ENCODE data around the gene INPP5A. TPM values are rescaled to one million over a fixed set of nuclear protein-coding genes. Genes with fewer than 3 reads are reported as not detected.
A peak's percentile ranks its signal among the peaks of the same experiment; 100 is the strongest.

INPP5A gene
- total RNA-seq, 1 experiment from 2014 or later: 16.0 TPM

DNA sequence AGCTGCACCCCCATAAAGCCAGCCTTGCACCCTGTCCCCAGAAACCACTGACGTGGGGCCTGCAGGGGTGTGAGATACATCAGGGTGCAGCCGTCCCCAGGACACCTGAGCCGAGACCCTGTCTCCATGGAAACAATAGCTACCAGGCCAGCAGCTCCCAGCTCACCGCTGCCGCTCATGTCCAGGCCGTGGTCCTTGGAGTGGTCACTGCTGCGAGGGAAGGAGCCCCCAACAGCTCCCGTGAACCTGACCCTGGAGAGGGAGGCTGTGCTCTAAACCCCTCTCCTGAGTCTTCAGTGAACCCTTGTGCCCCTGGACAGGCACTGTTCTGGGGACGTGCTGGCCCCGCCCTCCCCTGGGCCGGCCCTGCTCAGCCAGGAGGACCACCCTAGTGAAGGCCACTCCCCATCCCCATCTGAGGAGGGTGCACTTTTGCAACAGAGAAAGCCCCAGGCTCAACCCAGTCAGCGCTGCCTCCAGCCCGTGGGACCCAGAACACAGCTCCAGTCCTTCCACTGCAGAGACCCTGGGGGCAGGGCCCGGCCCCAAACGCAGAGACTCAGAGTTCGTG, 19.6 kb upstream of the INPP5A start:
- DNase-seq (ENCODE audit: low read depth): no peak

DNA sequence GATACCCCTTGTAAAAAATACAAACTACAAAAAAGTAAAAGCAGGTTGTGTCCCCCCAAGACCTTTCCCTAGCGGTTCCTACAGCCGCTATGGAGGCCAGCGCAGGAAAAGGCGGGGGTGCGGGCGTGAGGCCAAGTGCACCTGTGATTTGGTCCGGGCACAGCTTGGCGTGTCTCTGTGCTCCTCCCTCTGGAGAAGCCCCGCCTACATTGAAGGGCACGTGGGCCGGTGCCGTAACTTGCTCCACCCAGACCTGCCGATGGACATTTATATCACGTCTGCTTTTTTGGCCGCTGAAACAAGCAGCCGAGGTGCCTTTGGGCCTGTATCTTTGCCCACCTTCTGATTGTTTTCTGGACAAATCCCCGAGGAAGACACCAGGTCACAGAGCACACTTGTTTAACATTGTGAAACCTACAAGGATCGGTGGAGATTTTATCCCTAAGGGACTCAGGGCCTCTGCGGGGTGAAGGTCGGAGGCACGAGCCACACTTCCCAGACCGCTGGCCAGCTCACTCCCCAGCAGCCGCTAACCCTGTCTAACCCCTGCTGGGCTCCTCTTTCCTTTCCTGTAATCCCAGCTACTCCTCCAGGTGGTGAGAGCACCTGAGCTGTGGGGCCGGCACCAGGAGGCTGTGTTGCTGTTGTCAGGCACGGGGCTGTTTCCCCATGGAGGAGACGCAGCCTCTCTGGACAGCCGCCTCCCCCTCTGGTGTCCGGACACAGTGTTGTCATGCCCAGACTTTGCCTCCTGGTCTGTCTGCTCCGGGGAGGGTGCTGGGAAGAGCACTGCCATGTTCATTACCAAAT, 18.8 kb upstream of the INPP5A start:
- DNase-seq (ENCODE audit: low read depth): no peak

DNA sequence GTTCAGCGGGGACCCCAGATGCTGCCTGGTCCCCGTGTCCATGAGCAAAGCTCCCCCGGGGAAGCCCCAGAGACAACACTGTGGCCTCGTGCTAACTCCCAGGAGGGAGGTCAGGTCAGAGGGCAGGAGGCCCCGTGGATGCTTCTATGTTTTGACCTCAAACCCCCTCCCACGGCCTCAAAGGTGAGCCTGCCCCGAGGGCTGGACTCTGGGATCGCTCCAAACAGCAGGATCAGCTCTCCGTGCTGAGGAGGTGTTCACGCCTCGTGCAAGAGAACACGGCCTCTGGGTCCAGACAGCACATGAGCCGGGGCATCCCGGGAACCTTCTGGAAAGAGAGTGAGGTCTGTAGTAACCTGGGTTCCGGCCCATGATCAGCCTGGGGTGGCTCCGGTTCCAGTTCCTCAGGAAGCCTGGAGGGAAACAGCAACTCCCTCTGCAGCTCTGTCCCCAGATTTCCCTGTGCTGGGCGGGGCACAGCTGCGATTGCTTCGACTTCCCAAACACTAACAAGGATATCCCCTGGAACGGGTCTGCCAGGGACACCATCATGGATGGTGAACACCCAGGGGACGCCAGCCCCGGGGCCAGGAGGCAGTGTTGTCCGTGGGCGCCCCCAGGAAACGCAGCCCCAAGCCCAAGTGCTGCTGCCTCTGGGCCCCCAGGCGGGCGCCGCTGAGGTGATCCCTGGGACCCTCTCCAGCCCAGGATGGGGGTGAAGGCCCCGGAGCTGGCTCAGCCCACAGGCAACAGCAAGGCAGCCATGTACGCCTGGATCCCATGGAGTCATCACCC, 18.0 kb upstream of the INPP5A start:
- DNase-seq (ENCODE audit: low read depth): no peak

DNA sequence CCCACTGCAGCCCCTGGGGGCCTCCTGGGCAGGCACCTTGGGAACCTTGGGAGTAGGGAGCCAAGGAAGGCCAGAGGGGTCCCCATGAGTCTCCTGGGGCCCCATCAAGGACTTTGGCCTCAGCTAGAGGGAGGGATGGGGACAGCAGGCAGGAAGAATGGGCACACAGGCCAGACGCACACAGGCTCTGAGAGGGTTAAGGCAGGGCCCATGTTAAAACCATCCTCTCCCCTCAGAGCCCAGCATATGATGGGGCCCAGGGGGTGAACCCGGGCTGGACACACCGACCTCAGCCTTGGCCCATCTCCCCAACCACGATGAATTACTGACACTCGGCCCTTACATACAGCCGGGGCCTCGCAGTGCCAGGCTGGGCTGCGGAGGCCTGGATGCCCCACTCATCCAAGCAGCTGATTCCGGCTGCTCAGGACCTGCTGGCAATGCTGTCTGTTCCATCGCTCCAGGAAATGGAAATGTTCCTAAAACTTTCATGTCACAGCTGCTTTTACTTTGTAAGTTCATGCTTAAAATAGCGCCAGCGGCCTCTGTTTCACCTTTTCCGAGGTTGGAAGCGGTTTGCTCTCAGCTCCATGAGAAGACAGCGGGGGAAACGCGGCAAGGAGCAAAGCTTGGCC, 17.3 kb upstream of the INPP5A start:
- no peak for DNase-seq (ENCODE audit: low read depth)

DNA sequence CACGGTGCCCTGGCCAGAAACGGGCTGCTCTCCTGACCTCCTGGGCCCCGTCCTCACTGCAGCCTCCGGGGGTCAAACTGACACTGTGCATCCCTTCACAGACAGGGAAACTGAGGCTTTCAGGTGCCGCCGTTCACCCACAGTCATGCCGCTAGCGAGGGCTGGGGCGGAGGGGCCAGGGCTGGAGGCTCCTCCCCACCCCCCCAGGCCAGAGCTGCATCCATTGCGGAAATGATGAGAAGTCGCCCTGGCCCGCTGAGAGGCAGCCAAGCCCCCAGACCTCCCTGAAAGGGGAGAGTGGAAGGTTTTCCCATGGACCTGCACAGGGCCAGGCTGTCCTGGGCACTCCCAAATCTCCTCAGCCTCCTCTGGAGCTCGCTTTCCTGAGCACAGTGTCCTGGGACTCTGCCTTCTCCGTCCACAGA, 16.5 kb upstream of the INPP5A start:
- no peak for DNase-seq (ENCODE audit: low read depth)

DNA sequence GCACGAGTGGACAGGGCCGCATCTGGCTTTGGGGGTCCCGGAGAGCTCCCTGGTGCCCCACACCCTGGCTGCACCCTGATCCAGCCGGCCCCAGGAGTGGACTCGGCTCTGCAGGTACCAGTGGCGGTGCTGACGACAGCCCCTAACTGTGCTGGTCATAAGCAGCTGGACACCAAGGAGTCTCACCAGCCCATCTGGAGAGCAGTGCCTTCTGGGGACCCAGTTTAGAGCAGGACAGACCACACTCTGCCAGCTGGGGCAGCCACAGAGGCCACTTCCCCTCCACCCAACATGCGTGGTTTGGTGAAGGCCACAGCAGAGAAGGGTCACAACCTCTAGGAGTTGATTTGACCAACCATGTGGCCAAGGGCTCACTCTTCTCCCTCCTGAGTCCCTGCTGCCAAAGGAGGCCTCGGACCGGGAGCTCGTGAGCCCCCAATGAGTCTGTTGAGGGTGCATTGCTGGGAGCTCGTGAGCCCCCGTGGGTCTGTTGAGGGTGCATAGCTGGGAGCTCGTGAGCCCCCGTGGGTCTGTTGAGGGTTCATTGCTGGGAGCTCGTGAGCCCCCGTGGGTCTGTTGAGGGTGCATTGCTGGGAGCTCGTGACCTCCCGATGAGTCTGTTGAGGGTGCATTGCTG, 16.0 kb upstream of the INPP5A start:
- no peak for DNase-seq (ENCODE audit: low read depth)

DNA sequence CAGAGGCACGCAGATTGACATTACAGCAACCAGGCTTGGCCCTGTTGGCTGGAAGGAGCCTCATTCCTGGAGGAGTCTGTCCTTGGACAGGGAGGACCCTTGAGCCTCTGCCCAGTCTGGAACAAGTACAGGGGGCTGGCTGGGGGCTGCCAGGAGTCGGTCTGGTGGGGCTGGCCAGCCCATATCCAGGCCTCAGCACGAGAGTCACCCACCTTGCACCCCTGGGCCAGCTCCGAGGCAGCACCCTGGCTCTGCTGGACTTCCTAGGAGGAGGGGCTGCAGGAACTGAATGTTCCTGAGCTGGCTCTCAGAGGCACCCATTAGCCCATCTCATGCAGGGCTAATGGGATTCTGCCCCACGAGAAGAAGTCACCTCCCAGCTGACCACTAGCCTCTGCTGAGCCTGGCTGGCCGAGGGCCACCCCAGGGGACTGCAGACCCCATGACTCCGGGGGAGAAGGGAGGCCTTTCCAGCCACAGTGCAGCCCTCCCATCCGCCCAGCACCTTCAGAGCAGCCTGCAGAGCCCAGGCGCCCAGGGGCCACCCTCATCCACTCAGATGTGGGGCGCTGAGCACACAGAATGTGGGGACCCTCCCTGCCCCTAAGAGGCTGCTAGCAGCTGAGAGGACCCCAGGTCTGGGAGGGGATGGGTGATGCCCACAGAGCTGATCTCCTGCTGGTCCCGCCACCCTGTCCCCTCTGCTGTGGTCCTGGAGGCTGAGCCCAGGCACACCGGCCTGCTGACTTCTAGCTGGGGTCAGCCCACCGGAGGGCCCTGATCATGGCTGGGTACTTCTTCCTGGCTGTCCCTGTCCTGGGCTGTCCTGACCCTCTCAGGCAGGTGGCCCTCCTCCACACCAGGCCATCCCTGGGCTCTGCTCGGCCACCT, 14.8 kb upstream of the INPP5A start:
- DNase-seq (ENCODE audit: low read depth): no peak

DNA sequence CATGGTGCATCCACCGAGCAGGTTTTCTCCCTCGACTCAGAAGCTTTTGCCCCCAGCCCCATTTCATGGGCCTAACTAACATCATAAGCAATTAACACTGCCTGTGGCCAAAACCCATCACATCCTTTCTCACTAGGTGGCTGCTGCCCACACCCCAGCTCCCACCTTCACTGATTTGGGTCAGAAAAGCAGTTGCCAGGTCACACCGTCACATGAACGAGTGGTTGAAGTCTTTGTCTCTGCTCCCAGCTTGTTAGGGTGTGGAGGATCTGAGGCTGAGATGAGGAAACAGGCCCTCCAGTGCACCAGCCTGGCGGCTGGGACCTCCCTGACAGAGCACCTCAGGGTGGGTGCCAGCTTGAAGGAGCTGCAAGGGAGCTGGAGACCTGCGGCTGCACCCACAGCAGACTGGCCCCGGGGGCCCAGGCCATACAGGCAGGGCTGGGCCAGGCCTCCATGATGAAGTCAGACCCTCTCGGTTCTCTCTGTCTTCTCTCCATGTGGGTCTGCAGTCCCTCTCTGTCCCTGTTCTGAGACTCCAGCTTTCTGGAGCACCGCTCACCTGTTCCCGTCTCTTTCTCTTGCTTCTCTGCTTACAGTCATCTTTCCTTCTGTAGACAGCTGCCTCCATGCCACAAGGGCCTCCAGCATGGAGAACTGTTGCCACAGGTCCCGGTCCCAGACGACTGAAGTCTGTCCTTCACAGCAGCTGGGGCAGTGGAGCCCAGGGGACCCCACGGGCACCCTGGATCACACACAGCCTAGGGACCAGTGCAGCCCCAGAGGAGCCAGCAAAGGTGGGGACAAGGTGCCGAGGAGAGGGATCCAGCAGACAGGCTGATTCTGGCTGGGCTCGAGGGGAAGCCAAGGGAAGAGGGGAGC, 13.8 kb upstream of the INPP5A start:
- DNase-seq (ENCODE audit: low read depth): no peak

DNA sequence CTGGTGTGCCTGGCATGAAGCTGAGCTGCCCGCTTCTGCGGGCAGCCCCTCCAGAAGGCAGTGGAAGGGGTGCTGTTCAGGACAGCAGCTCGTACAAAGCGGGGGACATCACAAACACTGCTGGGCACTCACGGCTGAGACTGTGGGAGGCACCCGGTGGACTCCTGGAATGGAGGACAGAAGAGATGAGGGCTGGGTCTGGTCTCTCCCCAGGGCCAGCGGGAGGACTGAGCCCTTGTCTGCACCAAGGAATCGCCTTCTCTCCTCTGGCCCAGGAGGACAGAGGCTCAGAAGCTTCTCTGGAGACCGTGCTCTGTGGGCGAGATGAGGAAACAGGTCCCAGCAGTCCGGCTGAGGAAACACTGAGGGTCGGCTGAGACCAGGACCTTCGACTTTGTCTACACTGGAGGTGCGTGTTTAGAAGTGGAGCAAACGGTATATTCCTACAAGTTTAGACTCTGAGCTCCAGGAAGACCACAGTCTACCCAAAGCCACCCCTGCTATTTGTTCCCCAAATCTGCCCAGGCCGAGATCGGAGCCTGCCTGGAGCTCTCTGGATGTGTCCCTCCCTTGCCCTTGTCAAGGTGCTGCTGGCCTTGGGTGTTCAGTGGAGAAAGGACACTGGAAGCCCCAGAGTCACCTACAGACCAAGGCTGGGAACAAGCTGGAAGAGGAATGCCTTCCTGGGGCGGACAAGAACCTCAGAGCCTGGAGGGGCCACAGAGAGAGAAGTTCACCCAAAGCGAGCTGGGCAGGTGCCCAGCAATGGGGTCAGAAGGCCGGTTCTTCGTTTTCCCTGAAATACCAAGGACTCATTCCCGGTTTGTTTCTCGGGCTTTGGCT, 12.9 kb upstream of the INPP5A start:
- no peak for DNase-seq (ENCODE audit: low read depth)

DNA sequence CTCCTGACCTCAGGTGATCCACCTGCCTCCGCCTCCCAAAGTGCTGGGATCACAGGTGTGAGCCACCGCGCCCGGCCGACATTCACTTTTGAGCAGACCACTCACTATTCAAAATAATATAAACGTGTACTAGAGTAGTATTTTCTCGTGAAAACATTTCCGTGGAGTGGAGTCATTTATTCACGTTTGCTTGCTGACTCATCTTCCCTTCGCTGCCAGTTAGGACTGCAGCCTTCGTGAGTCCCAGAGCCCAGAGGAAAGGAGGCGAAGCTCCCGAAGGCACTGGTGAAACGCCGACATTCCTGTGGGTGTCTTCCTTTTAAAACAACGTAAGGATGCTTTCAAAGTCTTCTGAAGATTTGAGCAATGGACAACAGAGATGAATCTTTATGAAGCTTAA, 10.9 kb upstream of the INPP5A start:
- no peak for DNase-seq (ENCODE audit: low read depth)

DNA sequence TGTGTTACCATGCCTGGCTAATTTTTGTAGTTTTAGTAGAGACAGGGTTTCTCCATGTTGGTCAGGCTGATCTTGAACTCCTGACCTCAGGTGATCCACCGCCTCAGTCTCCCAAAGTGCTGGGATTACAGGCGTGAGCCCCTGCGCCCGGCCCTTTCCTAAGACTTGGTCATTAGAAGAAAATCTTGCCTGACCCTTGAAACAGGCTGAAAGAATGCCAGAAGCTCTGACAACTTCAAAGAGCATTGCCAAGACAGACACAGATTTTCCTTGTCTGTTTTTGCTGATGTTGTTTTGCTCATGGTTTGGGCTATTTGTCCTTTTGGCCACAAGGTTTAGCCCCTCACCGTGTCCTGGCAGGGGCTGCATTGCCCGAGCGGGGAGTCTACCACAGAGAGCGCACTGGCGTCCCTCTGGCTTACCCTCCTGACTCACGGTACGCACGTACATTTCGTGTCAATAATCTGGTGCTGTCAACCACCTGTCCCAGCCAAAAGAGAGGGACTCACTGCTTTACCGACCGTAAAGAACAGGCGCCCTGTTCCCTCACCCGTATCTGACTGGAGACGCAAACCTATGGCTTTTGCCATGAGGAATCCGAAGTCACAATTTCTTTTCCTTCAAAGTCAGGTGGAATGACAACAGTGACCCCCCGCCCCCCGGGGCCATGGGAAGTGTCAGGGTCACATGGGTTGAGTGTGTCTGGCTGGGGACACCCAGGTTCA, 10.1 kb upstream of the INPP5A start:
- DNase-seq (ENCODE audit: low read depth): no peak

DNA sequence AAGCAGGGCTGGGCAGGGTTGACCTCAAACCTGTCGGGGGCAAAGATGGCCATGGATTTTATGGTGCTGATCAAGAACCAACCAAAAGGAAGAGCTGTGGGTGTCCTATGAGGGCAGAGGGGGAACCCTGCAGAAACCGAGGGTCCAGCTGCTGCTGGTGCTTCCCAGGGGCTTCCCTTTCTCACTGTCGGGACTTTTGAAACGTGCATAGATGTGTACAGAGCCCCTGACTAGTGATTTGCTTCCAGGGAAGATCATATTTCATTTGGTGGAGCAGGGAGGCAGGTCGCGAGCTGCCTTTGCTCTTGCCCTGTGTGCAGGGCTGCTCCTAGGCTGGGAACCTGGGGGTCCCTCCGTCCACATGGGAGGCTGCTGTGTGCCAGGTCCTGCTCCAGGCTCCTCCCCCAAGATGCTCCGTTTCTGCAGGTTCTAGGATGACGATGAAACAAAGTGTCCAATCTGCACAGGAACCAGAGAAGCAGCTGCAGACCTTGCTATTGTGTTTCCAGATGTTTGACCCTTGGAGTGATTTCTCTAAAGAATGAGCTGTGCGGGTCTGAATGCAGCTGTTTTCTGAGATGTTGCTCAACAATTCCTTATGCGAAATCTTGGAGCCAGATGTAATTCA, 9.4 kb upstream of the INPP5A start:
- DNase-seq (ENCODE audit: low read depth): no peak

DNA sequence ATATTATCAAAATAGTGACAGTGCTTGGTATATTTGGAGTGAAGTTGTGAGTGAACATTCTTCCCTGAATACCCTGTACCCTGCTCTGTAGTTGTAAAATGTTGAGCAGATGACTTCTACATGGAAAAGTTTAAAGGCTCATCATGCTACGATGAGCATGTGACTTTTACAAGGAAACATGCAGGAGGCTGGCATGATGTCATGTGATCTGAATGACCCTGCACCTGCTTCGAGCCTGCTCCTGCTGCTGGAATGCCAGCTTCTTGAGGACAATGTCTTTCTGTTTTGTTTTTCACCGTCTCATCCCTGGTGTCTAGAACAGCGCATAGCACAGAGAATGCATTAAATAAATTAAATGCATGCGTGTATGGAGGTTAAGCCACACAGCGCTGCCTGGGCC, 5.4 kb upstream of the INPP5A start:
- DNase-seq (ENCODE audit: low read depth): no peak

DNA sequence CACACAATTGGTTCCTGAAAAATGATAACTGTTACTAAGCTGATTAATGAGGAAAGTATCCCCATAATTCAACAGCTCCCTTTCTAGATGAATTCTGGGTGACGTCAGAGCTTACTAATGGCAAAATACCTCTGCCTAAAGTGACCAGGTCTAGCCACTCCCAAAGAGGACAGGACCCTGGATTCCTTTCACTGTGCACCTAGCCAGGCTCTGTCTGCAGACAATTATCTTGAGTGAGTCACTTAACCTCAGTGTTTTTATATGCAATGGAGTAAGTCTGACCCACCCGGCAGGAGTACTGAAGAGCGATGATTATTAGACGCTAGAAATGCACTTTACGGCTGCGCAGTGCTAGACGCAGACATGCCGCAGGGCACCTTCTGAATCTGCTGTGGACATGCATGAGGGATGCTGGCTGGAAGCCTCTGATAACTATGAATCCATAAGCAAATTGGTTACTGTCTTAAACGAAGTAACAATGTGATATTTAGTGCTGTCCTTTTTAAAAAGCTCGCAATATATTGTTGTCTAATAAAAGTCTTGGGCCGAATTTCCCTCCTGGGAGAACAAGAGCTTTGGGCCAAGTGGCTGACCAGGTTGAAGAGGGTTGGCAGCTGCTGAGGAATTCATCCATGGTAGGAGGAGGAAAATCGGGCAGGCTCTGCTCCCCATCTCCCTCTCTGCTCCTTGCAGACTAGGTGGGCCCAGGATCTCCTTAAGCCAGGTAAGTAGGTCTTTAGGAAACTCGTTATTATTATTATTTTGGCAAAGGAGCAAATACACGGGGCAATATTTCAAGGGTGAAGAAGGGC, 4.6 kb upstream of the INPP5A start:
- DNase-seq (ENCODE audit: low read depth): peak; percentile 14

DNA sequence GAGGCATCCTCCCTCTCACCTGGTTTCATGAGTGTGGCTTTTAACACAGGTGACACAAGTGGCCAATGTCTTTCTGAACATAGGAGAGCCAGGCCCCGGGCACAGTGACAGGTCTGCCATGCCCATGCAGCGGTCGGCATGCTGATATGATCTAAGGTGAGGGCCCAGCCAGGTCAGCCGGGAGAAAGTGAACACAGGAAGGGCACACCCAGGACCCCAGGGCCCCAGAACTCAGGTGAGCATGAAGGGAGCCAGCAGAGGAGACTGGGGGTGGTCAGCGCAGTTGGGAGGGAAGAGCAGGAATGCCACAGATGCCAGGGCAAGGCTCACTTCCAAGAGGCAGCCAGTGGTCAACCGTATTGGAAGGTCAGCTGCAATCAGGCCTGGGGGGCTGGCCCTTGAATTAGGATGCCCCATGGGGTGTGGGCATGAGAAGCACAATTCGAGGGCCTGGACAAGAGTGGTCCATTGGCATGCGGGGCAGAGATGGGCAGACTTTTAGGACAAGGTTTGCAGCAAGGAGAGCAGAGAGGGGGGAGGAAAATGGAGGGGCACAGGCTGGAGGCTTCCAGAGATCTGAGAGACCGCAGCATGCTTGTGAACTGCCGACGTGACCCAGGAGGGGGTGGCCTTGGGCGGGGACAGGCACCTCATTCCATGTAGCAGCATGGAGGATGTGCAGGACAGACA, 3.9 kb upstream of the INPP5A start:
- DNase-seq (ENCODE audit: low read depth): no peak

Data from LHCN-M2 (cell line).